GM13976 (cell line): ENCODE measurements around the gene CDRT15.

Source experiments
- DNase-seq: peaks from one replicate; pipeline ENCODE4 v3.0.0; 2012; ENCODE audit warnings: low spot score
- CTCF ChIP-seq: IDR thresholded peaks from 2 replicates; pipeline ENCODE4 v1.5.1; 2012; ENCODE audit warnings: borderline replicate concordance, mild to moderate bottlenecking; ENCODE audit not compliant: insufficient read depth; ENCODE audit errors: extremely low read depth, missing control alignments, control extremely low read depth
- in situ Hi-C: fragments of 300-500 bp; cut with MboI; formaldehyde crosslinking; loops from one replicate; pipeline ENCODE4 v1.12.0; 2022; ENCODE audit warnings: low sequenced_read_pairs, mixed read lengths, inconsistent platforms; ENCODE audit not compliant: unreplicated experiment

The CDRT15 gene

GRCh38 chr17:14209215-14209614, 27.4 kb downstream of the CDRT15 start:
- in situ Hi-C loops = no loop called here
- no peak for TF ChIP-seq CTCF
- DNase-seq = no peak

GRCh38 chr17:14207791-14208190, 28.9 kb downstream of the CDRT15 start:
- TF ChIP-seq CTCF = no peak
- in situ Hi-C loops = no loop called here
- no peak for DNase-seq

- DNase-seq = no peak
- TF ChIP-seq CTCF = no peak
- in situ Hi-C loops = no loop called here
Measured at GRCh38 chr17:14206891-14207290, 29.8 kb downstream of the CDRT15 start.

- no peak for TF ChIP-seq CTCF
- in situ Hi-C loops = no loop called here
- no peak for DNase-seq
Measured at GRCh38 chr17:14205992-14206461, 30.6 kb downstream of the CDRT15 start.

GRCh38 chr17:14205380-14205779, 31.3 kb downstream of the CDRT15 start:
- no peak for TF ChIP-seq CTCF
- no peak for DNase-seq
- in situ Hi-C loops = no loop called here

GRCh38 chr17:14204546-14204945, 32.1 kb downstream of the CDRT15 start:
- in situ Hi-C loops = no loop called here
- no peak for TF ChIP-seq CTCF
- no peak for DNase-seq

- no peak for TF ChIP-seq CTCF
- DNase-seq = no peak
- in situ Hi-C loops = no loop called here
Measured at GRCh38 chr17:14204084-14204483, 32.6 kb downstream of the CDRT15 start.
